Testis (tissue), 3 donors: Measurements from ENCODE around the gene THSD4. TPM values are rescaled to one million over a fixed set of nuclear protein-coding genes. Genes with fewer than 3 reads are reported as not detected.

ENCODE experiments used
- DNase-seq: peaks from one replicate; pipeline ENCODE4 v3.0.0-alpha.2; 2019
- H3K27ac ChIP-seq, 2 donors: fragments of 200-600 bp; sonication (generic); one replicate each; pipeline ENCODE4 v1.5.1; 2019
- H3K27me3 ChIP-seq: fragments of 200-600 bp; sonication (generic); one replicate; pipeline ENCODE4 v1.5.1; 2019
- H3K36me3 ChIP-seq: fragments of 200-600 bp; sonication (generic); one replicate; pipeline ENCODE4 v1.5.1; 2017; ENCODE audit warnings: low read depth; ENCODE audit errors: missing control alignments
- H3K4me1 ChIP-seq: fragments of 200-600 bp; sonication (generic); one replicate; pipeline ENCODE4 v1.5.1; 2019
- H3K4me3 ChIP-seq, 2 donors: fragments of 200-600 bp; sonication (generic); one replicate each; pipeline ENCODE4 v1.5.1; 2017 to 2019
- H3K9me3 ChIP-seq: fragments of 200-600 bp; sonication (generic); one replicate; pipeline ENCODE4 v1.5.1; 2017
- POLR2A ChIP-seq: fragments of 450-650 bp; IDR thresholded peaks from one replicate; pipeline ENCODE4 v1.6.1; 2017; ENCODE audit warnings: antibody characterized with exemption, mild to moderate bottlenecking, moderate library complexity
- WGBS, 2 donors: methylation state at CpG; one replicate each; pipeline ENCODE4 v1.1.5; 2018; 5-methylcytosine and 5-hydroxymethylcytosine counted together
- intact Hi-C: fragments of 100-400 bp; cut with DNase I; formaldehyde crosslinking; loops from one replicate; pipeline ENCODE4 v1.15.1; 2023; ENCODE audit warnings: low total_unique reads
- polyA plus RNA-seq: library from polyadenylated mRNA; stranded (reverse); fragments of 350-450 nt; fragmentation: Illumina TruSeq; extraction: RNeasy Lipid Tissue Mini Kit (QIAGEN cat#74804); gene quantifications from one replicate; pipeline ENCODE4 v1.2.3, GENCODE V29; 2014; ENCODE audit warnings: low read depth, low replicate concordance; ENCODE audit not compliant: insufficient read depth
- total RNA-seq, 2 donors: library from RNA; depleted of rRNA; stranded (reverse); fragments of >200 nt; gene quantifications; one replicate each; pipeline ENCODE4 v1.2.3, GENCODE V29; 2016
- TF ChIP-seq, protein P1 (sequence below), 3 experiments: fragments of 450-650 bp in 2 of 3; fragments of 200-600 bp in 1 of 3; sonication (generic) in 1 of 3; IDR thresholded peaks; one replicate each; pipeline ENCODE4 v1.5.1; 2016 to 2019; ENCODE audit warnings: antibody characterized with exemption in 3 of 3, mild to moderate bottlenecking in 2 of 3, moderate library complexity in 1 of 3

THSD4 gene
- total and polyA plus RNA-seq, 3 donors from 2014 or later = 14.3 to 21.5 (median 18.2) TPM

DNA sequence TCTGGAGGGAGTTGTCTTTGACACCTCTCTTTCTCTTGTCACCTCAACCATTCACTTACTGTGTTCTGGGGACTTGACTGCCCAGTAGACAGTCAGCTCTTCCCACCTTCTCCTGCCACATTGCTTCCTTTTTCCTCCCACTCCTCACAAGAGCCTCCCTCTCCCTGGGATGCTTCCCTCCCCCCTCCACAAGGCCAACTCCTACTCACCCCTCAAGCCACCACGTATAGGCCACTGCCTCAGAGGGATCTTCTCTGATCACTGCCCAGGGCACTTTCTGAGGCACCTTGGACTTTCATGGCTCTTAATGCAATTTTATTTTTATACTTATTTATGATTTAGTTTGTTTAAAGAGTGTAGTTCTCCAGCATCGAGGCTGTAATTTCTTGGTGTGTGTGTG, 23.2 kb downstream of the THSD4 start:
- whole genome bisulfite sequencing, 2 donors = 71 to 76% methylated on average over 2 of the region's 2 CpGs
- Histone ChIP-seq H3K4me1 (peaks cover 17% of the 10 kb centered on the region), H3K27me3 (no peaks in the 10 kb centered on the region), H3K9me3 (no peaks in the 10 kb centered on the region), H3K27ac (no peak overlapping the region), H3K36me3 (no peaks in the 10 kb centered on the region), H3K4me3 (no peak overlapping the region)
- DNase-seq = no peak
- intact Hi-C loops = no loop called here
- TF ChIP-seq, protein P1, sequence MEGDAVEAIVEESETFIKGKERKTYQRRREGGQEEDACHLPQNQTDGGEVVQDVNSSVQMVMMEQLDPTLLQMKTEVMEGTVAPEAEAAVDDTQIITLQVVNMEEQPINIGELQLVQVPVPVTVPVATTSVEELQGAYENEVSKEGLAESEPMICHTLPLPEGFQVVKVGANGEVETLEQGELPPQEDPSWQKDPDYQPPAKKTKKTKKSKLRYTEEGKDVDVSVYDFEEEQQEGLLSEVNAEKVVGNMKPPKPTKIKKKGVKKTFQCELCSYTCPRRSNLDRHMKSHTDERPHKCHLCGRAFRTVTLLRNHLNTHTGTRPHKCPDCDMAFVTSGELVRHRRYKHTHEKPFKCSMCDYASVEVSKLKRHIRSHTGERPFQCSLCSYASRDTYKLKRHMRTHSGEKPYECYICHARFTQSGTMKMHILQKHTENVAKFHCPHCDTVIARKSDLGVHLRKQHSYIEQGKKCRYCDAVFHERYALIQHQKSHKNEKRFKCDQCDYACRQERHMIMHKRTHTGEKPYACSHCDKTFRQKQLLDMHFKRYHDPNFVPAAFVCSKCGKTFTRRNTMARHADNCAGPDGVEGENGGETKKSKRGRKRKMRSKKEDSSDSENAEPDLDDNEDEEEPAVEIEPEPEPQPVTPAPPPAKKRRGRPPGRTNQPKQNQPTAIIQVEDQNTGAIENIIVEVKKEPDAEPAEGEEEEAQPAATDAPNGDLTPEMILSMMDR (IDR thresholded peaks at IDR 0.05) = no peak
- TF ChIP-seq POLR2A = no peak

DNA sequence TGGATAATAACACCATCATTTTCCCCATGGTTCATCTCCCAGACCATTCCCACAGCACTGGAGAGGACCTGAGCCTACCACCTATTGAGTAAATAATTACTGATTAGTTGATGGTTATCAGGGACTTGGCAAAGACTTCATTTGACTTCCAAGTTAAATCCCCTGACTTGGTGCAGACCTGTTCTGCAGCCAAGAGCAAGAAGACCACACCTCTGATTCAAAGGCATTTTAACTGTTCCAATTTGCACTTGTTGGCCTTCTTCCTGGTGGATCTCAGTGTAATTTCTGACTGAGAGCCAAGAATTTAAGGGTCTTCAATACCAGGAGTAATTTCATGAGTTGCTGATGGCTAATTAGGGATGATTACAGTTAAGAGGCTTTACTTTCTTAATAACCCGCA, 24.0 kb downstream of the THSD4 start:
- Histone ChIP-seq H3K9me3 (no peaks in the 10 kb centered on the region), H3K4me3 (no peak overlapping the region), H3K36me3 (no peaks in the 10 kb centered on the region), H3K27me3 (no peaks in the 10 kb centered on the region), H3K27ac (no peak overlapping the region), H3K4me1 (peaks cover 20% of the 10 kb centered on the region)
- TF ChIP-seq POLR2A = no peak
- TF ChIP-seq, protein P1 (IDR thresholded peaks at IDR 0.05) = no peak
- intact Hi-C loops = no loop called here
- DNase-seq = no peak
- 50 to 59% methylated on average over 1 of the region's 1 CpG for whole genome bisulfite sequencing, 2 donors

DNA sequence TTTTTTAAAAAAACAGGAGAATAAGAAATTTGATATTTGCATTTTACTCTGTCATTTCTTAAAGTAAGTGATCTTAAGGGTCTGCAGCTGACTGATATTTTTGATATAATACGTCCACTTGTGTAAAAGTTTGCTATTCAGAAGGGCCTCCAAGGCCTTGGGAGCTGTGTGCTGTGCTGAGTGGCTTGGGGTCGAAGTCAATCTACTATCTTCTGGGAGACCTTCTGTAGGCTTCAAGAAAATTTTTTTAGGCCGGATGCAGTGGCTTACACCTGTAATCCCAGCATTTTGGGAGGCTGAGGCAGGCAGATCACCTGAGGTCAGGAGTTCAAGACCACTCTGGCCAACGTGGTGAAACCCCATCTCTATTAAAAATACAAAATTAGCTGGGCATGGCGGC, 26.3 kb downstream of the THSD4 start:
- intact Hi-C loops = no loop called here
- TF ChIP-seq, protein P1 (IDR thresholded peaks at IDR 0.05) = no peak
- TF ChIP-seq POLR2A = no peak
- Histone ChIP-seq H3K4me1 (peaks cover 18% of the 10 kb centered on the region), H3K9me3 (no peaks in the 10 kb centered on the region), H3K4me3 (no peak overlapping the region), H3K36me3 (no peaks in the 10 kb centered on the region), H3K27ac (no peak overlapping the region), H3K27me3 (no peaks in the 10 kb centered on the region)
- 86 to 95% methylated on average over 5 of the region's 5 CpGs for WGBS, 2 donors
- no peak for DNase-seq

DNA sequence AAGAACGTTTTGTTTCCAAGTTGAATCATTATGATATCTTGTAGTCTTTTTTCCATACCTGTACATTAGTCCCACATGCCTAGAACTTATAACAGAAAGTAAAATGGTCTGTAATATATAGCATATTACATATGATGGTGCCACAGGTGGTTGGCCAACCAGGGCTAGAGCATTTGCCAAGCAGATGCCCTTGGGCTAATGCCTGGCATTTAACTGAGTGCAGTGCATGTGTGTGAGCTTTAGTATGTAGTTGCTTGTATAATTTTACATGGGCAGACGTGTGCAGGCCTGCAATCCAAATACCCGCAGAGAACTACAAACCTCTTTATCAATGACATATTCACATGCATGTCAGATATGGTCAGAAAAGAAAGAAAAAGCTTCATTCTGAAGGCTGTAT, 27.5 kb downstream of the THSD4 start:
- Histone ChIP-seq H3K36me3 (no peaks in the 10 kb centered on the region), H3K27ac (no peak overlapping the region), H3K4me3 (no peak overlapping the region), H3K27me3 (no peaks in the 10 kb centered on the region), H3K4me1 (peaks cover 16% of the 10 kb centered on the region), H3K9me3 (no peaks in the 10 kb centered on the region)
- 76 to 78% methylated on average over 3 of the region's 3 CpGs for WGBS, 2 donors
- no peak for TF ChIP-seq POLR2A
- TF ChIP-seq, protein P1 (IDR thresholded peaks at IDR 0.05) = no peak
- no peak for DNase-seq
- intact Hi-C loops = no loop called here
